OCI-LY1 (cell line): ENCODE measurements around the gene SNX32.

Experiments used
- CTCF ChIP-seq: fragments of 200-600 bp; sonication (generic), shearing (Covaris generic); IDR thresholded peaks from 2 replicates; pipeline ENCODE4 v1.5.1; 2017; ENCODE audit warnings: mild to moderate bottlenecking, antibody characterized with exemption, low read length, moderate library complexity, mixed read lengths
- EZH2 ChIP-seq: fragments of 200-600 bp; sonication (generic), shearing (Covaris generic); IDR thresholded peaks from 2 replicates; pipeline ENCODE4 v1.8.0; 2017; ENCODE audit warnings: borderline replicate concordance, mixed run types, mild to moderate bottlenecking, antibody characterized with exemption, low read length, moderate library complexity, mixed read lengths

- TF ChIP-seq CTCF (no peak), EZH2 (no peak)
Measured at GRCh38 chr11:65814986-65815565, 18.7 kb upstream of the SNX32 start.
